Brain microvascular endothelial cell (primary cell): ENCODE data around the gene SMARCD3.
A peak's percentile ranks its signal among the peaks of the same experiment; 100 is the strongest.

Source experiments
- DNase-seq: peaks from one replicate; pipeline ENCODE4 v3.0.0-alpha.2; 2020
- H3K27ac ChIP-seq: fragments of 250-450 bp; sonication (Bioruptor Pico); 2 replicates; pipeline ENCODE4 v1.5.1; 2020; ENCODE audit warnings: mild to moderate bottlenecking, moderate library complexity
- H3K27me3 ChIP-seq: fragments of 250-450 bp; sonication (Bioruptor Pico); replicated peaks from 2 replicates; pipeline ENCODE4 v1.5.1; 2020; ENCODE audit warnings: mild to moderate bottlenecking
- H3K36me3 ChIP-seq: fragments of 250-450 bp; sonication (Bioruptor Pico); replicated peaks from 2 replicates; pipeline ENCODE4 v1.5.1; 2020; ENCODE audit warnings: mild to moderate bottlenecking
- H3K4me3 ChIP-seq: 2 replicates; pipeline ENCODE4 v1.5.1; 2011; ENCODE audit warnings: low read depth, mild to moderate bottlenecking, control low read depth, low read length, moderate library complexity
- CTCF ChIP-seq: IDR thresholded peaks from 2 replicates; pipeline ENCODE4 v1.5.1; 2011; ENCODE audit warnings: low read depth, mild to moderate bottlenecking, moderate library complexity, low read length, control low read depth, inconsistent platforms; ENCODE audit errors: missing control alignments
- in situ Hi-C: cut with HindIII; loops from 2 replicates; pipeline ENCODE4 v1.10.0; 2017; ENCODE audit warnings: low sequenced_read_pairs, low pct_ligation_motif_present

Gene SMARCD3

GRCh38 chr7:151248346-151249033 lies at the start of gene SMARCD3:
Gene SMARCD3 (minus strand): TSS chr7:151248694. CDS start chr7:151248562, 132 bp downstream.
- in situ Hi-C loops, result no loop called here
- DNase-seq, result peak; percentile 58
- peak within 1 kb of the TSS; percentile 58 for H3K27ac ChIP-seq
- no peaks in the 10 kb centered on the region for H3K27me3 ChIP-seq
- TF ChIP-seq CTCF, result no peak
- peak within 1 kb of the TSS; percentile 73 for H3K4me3 ChIP-seq
- no peaks in the 10 kb centered on the region for H3K36me3 ChIP-seq

GRCh38 chr7:151296202-151296992 lies 47.9 kb upstream of the SMARCD3 start:
- H3K36me3 ChIP-seq, result no peaks in the 10 kb centered on the region
- no peak overlapping the region for H3K27ac ChIP-seq
- H3K4me3 ChIP-seq, result no peak overlapping the region
- DNase-seq, result no peak
- in situ Hi-C loops, result no loop called here
- TF ChIP-seq CTCF, result no peak
- H3K27me3 ChIP-seq, result peaks cover 4% of the 10 kb centered on the region

GRCh38 chr7:151292850-151293249 lies 44.4 kb upstream of the SMARCD3 start:
- peaks cover 8% of the 10 kb centered on the region for H3K27me3 ChIP-seq
- no peak overlapping the region for H3K27ac ChIP-seq
- no peak for DNase-seq
- H3K4me3 ChIP-seq, result no peak overlapping the region
- in situ Hi-C loops, result no loop called here
- TF ChIP-seq CTCF, result no peak
- H3K36me3 ChIP-seq, result no peaks in the 10 kb centered on the region

- DNase-seq, result no peak
- no peaks in the 10 kb centered on the region for H3K36me3 ChIP-seq
- H3K27ac ChIP-seq, result no peak overlapping the region
- no peak for TF ChIP-seq CTCF
- peaks cover 11% of the 10 kb centered on the region for H3K27me3 ChIP-seq
- in situ Hi-C loops, result no loop called here
- H3K4me3 ChIP-seq, result no peak overlapping the region
Observed at GRCh38 chr7:151291206-151291605, 42.7 kb upstream of the SMARCD3 start.

GRCh38 chr7:151290355-151290760 lies 41.9 kb upstream of the SMARCD3 start:
- Histone ChIP-seq H3K4me3 (no peak overlapping the region), H3K27me3 (peaks cover 13% of the 10 kb centered on the region), H3K27ac (no peak overlapping the region), H3K36me3 (no peaks in the 10 kb centered on the region)
- DNase-seq, result no peak
- in situ Hi-C loops, result no loop called here
- TF ChIP-seq CTCF, result no peak
